ENCODE results near the gene USP3. TPM values are rescaled to one million over a fixed set of nuclear protein-coding genes. Genes with fewer than 3 reads are reported as not detected.

USP3 gene
- total and polyA plus RNA-seq, 9 of the 15 experiments (the other 6 are each of a cell fraction or from before 2014, with no cell fraction given): 17.3 to 54.3 (median 34.8) TPM

- TF ChIP-seq BRD9 (IDR thresholded peaks at IDR 0.05; ENCODE audit: low read depth, partially characterized antibody) (no peak), BCL6 (CRISPR knock-in tag; IDR thresholded peaks at IDR 0.05) (no peak), ZNF239 (CRISPR knock-in tag; IDR thresholded peaks at IDR 0.05) (no peak), ZNF121 (CRISPR knock-in tag; conservative IDR thresholded peaks at IDR 0.05) (no peak), EHMT2 (IDR thresholded peaks at IDR 0.05) (no peak), HMGXB4 (CRISPR knock-in tag; IDR thresholded peaks at IDR 0.05) (no peak), SRSF9 (IDR thresholded peaks at IDR 0.05; ENCODE audit: borderline replicate concordance, low read depth, low read length) (no peak), GTF2E2 (tag; IDR thresholded peaks at IDR 0.05) (no peak), MED1 (CRISPR knock-in tag; IDR thresholded peaks at IDR 0.05; ENCODE audit: borderline replicate concordance) (no peak), FOXK2 (conservative IDR thresholded peaks at IDR 0.05 in 1 of 2, IDR thresholded peaks at IDR 0.05 in 1 of 2; ENCODE audit: low read depth in 2 of 2) (peak; percentile 54 to 70; a peak in 2 of 4 replicates), XRCC3 (IDR thresholded peaks at IDR 0.05) (no peak), HNRNPH1 (optimal IDR thresholded peaks at IDR 0.05; ENCODE audit: low read depth, low read length) (no peak), REST (IDR thresholded peaks at IDR 0.05; ENCODE audit: borderline replicate concordance) (peak; percentile 64; the same call in 1 of the 2 replicates), REST (CRISPR knock-in tag; IDR thresholded peaks at IDR 0.05; ENCODE audit: low read depth) (no peak), ZHX1 (conservative IDR thresholded peaks at IDR 0.05; ENCODE audit: low read length) (no peak), KAT7 (CRISPR knock-in tag; IDR thresholded peaks at IDR 0.05; ENCODE audit: borderline replicate concordance) (0 out of 2 replicates have a peak, but pooled peaks have one; percentile 61)
Measured at GRCh38 chr15:63487076-63487757, 17.2 kb upstream of the USP3 start (continued).

Measured in K562 (cell line).